WERI-Rb-1 (cell line): Measurements from ENCODE around the gene CD81.

ENCODE experiments used
- DNase-seq: peaks from one replicate; pipeline ENCODE4 v3.0.0-alpha.2; 2020
- H3K27ac ChIP-seq: fragments of 250-450 bp; sonication (Bioruptor Pico); 2 replicates; pipeline ENCODE4 v1.5.1; 2020; ENCODE audit warnings: mild to moderate bottlenecking, moderate library complexity
- H3K27me3 ChIP-seq: fragments of 250-450 bp; sonication (Bioruptor Pico); 2 replicates; pipeline ENCODE4 v1.5.1; 2021; ENCODE audit warnings: mild to moderate bottlenecking, low read depth, moderate library complexity; ENCODE audit not compliant: insufficient read depth, severe bottlenecking
- H3K36me3 ChIP-seq: fragments of 250-450 bp; sonication (Bioruptor Pico); 2 replicates; pipeline ENCODE4 v1.5.1; 2020; ENCODE audit warnings: mild to moderate bottlenecking, moderate library complexity
- H3K4me3 ChIP-seq: 2 replicates; pipeline ENCODE4 v1.5.1; 2011; ENCODE audit warnings: low read depth, mild to moderate bottlenecking, control low read depth, low read length
- H3K9me3 ChIP-seq: fragments of 250-450 bp; sonication (Bioruptor Pico); 2 replicates; pipeline ENCODE4 v1.5.1; 2021; ENCODE audit warnings: mild to moderate bottlenecking, moderate library complexity; ENCODE audit not compliant: severe bottlenecking
- TF ChIP-seq, protein P1 (sequence below): IDR thresholded peaks from 2 replicates; pipeline ENCODE4 v1.5.1; 2011; ENCODE audit warnings: low read depth, mild to moderate bottlenecking, control low read depth, inconsistent platforms, low read length

CD81 gene

DNA sequence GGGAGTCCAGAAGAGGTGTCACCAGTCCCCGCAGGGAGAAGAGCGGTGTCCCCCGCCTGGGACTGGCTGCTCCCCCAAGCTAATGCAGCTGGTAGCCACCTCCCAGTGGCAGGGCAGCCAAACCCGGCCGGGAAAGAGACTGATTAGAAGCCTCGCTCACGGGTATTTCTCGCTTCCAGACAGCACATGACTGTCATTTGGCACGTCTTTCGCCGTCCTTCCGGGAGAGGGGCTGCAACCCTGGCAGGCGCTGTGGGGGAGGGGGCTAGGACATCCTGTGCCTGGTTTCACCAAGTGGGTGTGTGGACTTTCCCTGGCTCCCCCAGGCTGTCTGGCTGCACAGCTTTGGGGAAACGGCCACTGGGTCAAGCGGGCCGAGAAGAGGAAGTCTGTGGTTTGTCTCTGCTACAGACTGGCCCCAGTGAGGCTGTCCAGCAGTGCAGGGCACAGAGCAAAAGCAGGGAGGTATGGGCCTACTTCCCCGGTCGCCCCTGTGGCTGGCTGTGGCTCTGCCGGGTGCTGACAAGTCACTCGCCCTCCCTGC is 3.8 kb downstream of the CD81 start:
- no peak for DNase-seq
- peaks cover 10% of the 10 kb centered on the region; the same call in 1 of the 2 replicates for H3K36me3 ChIP-seq
- no peaks in the 10 kb centered on the region for H3K27me3 ChIP-seq
- TF ChIP-seq, protein P1, sequence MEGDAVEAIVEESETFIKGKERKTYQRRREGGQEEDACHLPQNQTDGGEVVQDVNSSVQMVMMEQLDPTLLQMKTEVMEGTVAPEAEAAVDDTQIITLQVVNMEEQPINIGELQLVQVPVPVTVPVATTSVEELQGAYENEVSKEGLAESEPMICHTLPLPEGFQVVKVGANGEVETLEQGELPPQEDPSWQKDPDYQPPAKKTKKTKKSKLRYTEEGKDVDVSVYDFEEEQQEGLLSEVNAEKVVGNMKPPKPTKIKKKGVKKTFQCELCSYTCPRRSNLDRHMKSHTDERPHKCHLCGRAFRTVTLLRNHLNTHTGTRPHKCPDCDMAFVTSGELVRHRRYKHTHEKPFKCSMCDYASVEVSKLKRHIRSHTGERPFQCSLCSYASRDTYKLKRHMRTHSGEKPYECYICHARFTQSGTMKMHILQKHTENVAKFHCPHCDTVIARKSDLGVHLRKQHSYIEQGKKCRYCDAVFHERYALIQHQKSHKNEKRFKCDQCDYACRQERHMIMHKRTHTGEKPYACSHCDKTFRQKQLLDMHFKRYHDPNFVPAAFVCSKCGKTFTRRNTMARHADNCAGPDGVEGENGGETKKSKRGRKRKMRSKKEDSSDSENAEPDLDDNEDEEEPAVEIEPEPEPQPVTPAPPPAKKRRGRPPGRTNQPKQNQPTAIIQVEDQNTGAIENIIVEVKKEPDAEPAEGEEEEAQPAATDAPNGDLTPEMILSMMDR = no peak
- no peaks in the 10 kb centered on the region for H3K9me3 ChIP-seq
- H3K27ac ChIP-seq = no peak overlapping the region
- no peak overlapping the region for H3K4me3 ChIP-seq

DNA sequence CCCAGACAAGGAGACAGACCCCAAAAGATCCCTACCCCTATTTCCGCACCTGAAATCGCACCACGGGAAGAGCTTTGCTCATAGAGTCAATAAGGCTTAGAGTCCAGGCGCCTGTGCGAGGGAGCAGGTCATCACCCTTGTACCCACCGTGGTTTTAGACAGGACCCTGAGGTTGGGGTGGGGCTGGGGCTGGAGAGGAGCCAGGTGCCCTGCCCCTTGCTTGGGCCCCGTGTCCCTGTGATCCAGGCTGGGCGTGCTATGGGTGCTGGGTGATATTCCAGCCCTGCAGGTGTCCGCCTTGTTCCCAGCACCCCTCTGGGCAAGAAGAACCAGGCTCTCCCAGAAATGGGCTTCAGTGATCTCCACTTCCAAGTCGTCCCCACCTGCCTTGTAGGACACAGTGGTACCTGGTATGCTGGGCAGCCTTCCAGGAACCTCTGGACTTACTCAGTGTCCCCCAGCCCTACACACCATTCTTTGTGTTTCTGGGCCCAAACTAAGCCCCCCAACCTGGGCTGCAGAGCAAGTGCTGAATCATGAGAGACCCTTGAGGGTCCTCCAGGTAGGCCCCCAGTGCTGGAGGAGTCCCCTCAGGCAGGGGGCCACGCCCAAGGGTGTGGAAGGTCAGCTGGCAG is 4.5 kb downstream of the CD81 start:
- H3K4me3 ChIP-seq = no peak overlapping the region
- H3K9me3 ChIP-seq = no peaks in the 10 kb centered on the region
- H3K27me3 ChIP-seq = no peaks in the 10 kb centered on the region
- DNase-seq = no peak
- peaks cover 10% of the 10 kb centered on the region; the same call in 1 of the 2 replicates for H3K36me3 ChIP-seq
- TF ChIP-seq, protein P1 = no peak
- H3K27ac ChIP-seq = no peak overlapping the region

DNA sequence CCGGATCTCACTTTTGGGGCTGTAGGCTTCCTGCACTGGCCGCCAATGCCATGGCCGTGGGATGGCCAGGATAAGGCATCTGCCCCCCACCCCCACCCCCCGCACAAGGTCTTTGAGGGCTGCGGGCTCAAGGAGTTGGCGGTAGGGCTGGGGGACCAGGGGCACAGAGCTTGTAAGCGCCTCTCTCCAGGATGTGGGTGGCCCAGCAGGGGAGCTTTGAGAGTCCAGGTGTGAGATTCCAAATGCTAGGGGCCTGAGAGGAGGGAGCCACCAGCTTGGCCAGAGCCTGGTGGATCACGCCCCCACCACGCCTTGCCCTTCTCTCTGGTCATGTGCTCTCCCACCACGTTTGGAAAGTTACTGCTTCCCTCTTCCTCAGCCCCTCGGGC is 5.0 kb downstream of the CD81 start:
- Histone ChIP-seq H3K4me3 (no peak overlapping the region), H3K27ac (no peak overlapping the region)

DNA sequence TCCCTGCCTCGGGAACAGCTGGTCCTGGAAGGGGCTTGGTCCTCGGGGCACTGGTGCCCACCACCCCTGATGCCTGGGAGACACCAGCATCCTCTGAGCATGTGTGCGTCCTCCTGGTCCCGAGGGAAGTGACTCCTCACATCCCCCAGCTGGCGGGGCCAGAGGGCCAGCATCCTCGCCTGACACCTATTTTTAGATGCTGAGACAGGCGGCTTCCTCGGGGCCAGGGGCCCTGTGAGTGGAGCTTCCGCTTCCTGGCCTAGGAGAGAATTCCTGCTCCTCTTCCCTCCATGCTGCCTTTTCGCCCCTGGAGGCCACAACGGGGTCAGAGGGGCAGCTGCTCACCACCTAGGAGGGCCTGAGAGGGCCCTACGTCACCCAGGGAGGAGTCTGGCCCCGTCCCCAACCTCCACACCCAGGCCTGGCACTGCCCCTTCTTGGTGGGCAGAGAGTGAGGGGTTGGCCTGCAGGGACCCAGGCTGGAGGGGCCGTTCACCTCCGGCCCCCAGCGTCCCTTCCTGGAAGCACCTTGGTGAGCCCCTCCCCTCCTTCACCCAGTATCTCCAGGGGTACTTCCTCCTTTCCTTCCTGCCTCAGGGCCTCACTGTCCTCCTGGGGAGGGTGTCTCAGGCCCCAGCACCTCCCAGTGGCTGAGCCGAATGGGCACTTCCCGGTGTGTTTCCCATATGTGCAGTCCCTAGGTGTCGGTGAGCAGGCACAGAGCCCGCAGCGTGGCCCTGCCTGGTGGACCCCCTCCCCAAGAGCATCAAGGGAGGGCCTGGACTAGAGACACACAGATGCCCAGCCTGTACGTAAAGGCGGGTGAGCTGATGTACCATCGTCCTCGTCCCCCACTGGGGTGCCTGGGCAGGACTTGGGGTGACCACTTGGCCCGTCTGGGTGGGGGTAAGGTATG is 6.1 kb downstream of the CD81 start:
- Histone ChIP-seq H3K27me3 (no peaks in the 10 kb centered on the region), H3K36me3 (peaks cover 10% of the 10 kb centered on the region; the same call in 1 of the 2 replicates), H3K27ac (no peak overlapping the region), H3K4me3 (no peak overlapping the region), H3K9me3 (no peaks in the 10 kb centered on the region)
- TF ChIP-seq, protein P1 = no peak
- DNase-seq = no peak

More for the DNA sequence above, 5.0 kb downstream of the CD81 start:
- TF ChIP-seq, protein P1 = no peak
- Histone ChIP-seq H3K36me3 (peaks cover 10% of the 10 kb centered on the region; the same call in 1 of the 2 replicates), H3K9me3 (no peaks in the 10 kb centered on the region), H3K27me3 (no peaks in the 10 kb centered on the region)
- no peak for DNase-seq

DNA sequence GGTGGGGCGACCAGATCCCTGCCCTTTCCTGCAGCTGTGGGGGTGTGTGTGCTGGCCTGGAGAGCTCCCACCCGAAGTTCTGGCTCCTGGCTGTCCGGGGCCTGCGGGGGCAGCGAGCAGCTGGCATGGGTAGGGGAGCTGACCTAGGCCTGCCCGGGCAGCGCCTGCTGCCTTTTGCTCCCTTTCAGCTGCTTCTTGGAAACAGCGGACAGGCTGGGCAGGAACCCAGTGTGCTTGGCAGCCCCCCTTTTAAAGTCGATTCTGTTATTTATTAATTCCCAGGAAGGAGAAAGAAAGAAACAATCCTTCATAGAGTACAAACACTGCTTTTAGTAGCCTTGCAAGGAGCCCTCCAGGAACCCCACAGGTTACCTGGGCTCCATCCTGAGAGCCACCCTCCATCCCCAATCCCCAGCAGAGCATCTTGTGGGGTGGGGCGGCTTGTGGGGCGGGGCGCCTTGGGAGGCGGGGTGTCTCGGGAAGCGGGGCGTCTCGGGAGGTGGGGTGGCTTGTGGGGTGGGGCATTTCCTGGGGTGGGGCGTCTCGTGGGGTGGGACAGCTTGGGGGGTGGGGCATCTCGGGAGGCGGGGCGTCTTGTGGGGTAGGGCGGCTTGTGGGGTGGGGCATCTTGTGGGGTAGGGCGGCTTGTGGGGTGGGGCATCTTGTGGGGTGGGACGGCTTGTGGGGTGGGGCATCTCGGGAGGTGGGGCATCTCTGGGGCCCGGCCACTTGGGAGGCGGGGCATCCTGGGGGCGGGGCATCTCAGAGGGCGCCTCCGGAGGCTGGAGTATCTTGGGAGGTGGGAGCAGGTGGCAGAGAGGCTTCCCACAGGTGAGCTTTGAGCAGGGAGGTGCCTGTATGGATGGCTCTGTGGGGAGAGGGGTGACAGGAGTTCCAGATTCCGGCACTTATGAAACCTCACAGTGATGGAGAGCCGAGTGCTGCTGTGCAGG is 7.0 kb downstream of the CD81 start:
- Histone ChIP-seq H3K4me3 (no peak overlapping the region), H3K27me3 (no peaks in the 10 kb centered on the region), H3K27ac (no peak overlapping the region), H3K9me3 (no peaks in the 10 kb centered on the region), H3K36me3 (peaks cover 10% of the 10 kb centered on the region; the same call in 1 of the 2 replicates)
- no peak for DNase-seq
- TF ChIP-seq, protein P1 = no peak
